Fibroblast of the aortic adventitia (primary cell): ENCODE measurements around the gene NDUFB7. TPM values are rescaled to one million over a fixed set of nuclear protein-coding genes. Genes with fewer than 3 reads are reported as not detected.

Source experiments
- DNase-seq: peaks from one replicate; pipeline ENCODE4 v3.0.0-alpha.2; 2010; ENCODE audit warnings: low read depth
- H3K4me3 ChIP-seq: 2 replicates; pipeline ENCODE4 v1.5.1; 2011; ENCODE audit warnings: low read depth, mild to moderate bottlenecking, control low read depth, low read length, moderate library complexity
- total RNA-seq: library from RNA; depleted of rRNA; stranded (reverse); fragments of >200 nt; gene quantifications from 2 replicates; pipeline ENCODE4 v1.2.3, GENCODE V29; 2012; ENCODE audit warnings: low replicate concordance
- TF ChIP-seq, protein P1 (sequence below): IDR thresholded peaks from 2 replicates; pipeline ENCODE4 v1.5.1; 2011; ENCODE audit warnings: mild to moderate bottlenecking, low read length, control low read depth, inconsistent platforms; ENCODE audit not compliant: insufficient read depth

The NDUFB7 gene
- total RNA-seq, 1 donor, result 164 TPM

DNA sequence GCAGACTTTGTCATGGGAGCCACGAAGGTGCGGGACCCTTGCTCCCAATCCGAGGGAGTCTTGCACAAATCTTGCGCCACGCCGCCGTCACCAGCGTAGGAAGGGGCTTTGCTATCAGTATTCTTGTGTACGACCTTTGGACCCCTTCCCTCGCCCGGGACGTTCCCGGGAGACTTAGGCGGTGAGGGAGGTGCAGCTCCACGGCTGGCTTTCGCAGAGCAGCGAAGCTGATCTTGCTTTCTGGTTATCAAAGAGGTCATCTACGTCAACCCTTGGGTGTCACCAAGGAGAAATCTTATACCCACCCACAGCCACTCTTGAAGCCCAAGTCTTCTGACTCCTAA is 41.9 kb downstream of the NDUFB7 start:
- DNase-seq, result no peak
- H3K4me3 ChIP-seq, result peak overlapping the region; percentile 98
- TF ChIP-seq, protein P1, sequence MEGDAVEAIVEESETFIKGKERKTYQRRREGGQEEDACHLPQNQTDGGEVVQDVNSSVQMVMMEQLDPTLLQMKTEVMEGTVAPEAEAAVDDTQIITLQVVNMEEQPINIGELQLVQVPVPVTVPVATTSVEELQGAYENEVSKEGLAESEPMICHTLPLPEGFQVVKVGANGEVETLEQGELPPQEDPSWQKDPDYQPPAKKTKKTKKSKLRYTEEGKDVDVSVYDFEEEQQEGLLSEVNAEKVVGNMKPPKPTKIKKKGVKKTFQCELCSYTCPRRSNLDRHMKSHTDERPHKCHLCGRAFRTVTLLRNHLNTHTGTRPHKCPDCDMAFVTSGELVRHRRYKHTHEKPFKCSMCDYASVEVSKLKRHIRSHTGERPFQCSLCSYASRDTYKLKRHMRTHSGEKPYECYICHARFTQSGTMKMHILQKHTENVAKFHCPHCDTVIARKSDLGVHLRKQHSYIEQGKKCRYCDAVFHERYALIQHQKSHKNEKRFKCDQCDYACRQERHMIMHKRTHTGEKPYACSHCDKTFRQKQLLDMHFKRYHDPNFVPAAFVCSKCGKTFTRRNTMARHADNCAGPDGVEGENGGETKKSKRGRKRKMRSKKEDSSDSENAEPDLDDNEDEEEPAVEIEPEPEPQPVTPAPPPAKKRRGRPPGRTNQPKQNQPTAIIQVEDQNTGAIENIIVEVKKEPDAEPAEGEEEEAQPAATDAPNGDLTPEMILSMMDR, result no peak

DNA sequence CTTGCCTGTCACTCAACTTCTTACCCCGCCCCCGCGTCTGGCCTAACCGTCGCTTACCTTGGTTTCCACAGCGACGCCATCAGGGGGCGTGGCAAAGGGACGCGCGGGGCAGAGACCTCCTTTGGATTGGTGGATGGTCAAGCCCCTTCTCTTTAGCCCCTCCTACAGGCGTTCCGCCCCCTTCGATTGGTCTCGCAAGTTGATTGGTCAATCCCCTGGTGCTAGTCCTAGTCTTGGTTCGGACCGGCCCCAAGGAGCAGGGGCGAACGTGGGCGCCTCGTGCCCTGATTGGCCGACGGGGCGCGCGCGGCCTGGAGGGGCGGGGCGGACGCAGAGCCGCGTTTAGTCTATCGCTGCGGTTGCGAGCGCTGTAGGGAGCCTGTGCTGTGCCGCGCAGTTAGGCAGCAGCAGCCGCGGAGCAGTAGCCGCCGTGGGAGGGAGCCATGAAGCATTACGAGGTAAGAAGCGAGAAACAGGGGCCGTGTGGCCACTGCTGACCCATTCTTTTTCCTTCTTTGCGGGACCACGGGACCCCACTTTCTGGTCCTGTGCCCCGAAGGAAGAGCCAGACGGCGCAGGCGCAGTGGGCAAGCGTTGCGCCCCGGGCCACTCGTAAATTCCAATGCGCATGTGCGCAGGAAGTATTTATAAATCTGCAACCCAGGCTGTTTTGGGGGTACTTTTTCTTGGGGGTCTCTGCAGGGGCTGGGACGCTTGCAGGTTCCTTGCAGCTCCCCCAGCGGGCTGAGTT is 42.4 kb downstream of the NDUFB7 start, which contains the start of gene TECR:
Gene TECR, plus strand, starts transcription at position 341 of the 751 bp plus-strand sequence. Its CDS starts 103 bp downstream, at position 444.
- H3K4me3 ChIP-seq, result peak within 1 kb of the TSS; percentile 98
- TF ChIP-seq, protein P1, result no peak
- DNase-seq, result peak; percentile 100

DNA sequence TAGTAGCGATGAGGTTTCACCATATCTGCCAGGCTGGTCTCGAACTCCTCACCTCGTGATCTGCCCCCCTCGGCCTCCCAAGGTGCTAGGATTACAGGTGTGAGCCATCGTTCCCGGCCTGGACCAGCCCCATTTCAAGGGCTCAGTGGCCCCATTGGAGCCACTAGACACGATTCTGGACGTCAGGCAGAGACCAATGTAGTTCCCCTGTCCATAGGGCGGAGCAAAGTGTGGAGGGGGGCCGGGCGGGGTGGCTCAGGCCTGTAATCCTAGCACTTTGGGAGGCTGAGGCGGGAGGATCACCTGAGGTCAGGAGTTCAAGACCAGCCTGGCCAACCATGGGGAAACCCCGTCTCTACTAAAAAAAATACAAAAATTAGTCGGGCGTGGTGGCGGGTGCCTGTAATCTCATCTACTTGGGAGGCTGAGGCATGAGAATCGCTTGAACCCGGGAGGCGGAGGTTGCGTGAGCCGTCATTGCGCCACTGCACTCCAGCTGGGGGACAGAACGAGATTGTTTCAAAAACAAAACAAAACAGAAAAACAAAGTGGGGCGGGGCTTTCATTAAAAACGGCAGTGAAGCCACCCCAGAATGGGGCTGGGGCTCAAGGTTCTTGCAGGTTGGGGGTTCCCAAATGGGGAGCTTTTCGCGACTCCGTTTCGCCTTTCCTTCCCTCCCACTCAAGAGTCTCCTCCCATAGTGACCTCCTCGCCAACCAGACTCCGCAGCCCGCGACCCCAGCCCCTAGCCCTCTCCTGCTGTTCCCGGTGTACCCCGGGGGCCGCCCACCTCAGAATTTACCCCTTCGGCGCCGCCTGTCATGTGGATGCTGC is 43.2 kb downstream of the NDUFB7 start:
- TF ChIP-seq, protein P1, result no peak
- no peak for DNase-seq
- peak overlapping the region; percentile 79 for H3K4me3 ChIP-seq

DNA sequence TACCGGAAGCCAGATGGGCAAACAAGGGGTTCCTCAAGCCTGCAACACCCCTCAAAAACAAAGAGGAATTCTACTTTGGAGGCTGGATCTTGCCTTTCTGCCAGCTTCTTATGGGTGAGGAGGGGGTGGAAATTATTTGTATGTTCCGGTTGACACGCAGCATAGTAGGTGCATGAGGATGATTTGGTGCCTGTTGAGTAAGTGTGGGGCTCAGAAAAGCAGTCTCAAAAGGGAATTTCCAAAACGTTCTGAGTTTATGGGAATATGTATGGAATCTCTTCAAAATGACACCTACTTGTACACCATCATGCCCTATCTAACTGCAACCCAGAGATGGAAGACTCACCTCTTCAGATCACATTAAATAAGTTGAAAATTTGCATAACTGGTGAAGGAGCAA is 45.4 kb downstream of the NDUFB7 start:
- TF ChIP-seq, protein P1, result no peak
- no peak for DNase-seq

DNA sequence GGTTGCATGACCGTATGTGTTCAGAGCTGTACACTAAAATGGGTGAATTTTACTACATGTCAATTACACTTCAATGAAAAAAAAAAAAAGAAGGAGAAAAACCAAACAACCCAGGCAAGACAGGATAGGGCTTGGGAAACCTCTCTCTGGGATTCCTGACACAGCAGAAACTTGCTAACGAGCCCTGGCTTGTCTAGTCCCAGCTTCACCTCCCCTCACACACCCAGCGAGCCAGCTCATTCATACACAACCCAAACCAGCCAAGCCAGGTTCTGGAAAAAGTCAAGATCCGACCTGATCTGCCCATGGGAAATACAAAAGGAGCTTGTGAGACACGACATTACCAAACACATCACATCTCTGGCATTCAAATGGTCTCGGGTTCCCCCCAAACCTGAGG is 46.1 kb downstream of the NDUFB7 start:
- no peak overlapping the region for H3K4me3 ChIP-seq
- no peak for DNase-seq
- TF ChIP-seq, protein P1, result no peak

More for the DNA sequence above, 45.4 kb downstream of the NDUFB7 start:
- H3K4me3 ChIP-seq, result no peak overlapping the region

DNA sequence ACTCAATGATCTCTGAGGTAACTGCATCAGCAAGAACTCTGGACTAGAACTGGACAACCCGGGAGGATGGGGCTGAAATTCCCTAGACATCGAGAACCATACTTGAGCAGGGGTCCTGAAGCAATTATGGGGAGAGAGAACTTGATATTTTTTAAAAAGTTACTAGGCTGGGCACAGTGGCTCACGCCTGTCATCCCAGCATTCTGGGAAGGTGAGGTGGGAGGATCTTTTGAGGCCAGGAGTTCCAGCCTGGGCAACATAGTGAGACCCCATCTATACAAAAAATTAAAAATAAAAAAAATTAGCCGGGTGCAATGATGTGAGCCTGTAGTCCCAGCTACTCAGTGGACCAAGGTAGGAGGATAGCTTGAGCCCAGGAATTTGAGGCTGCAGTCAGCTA is 51.3 kb downstream of the NDUFB7 start:
- no peak for DNase-seq
- TF ChIP-seq, protein P1, result no peak
- no peak overlapping the region for H3K4me3 ChIP-seq
